ENCODE data around the gene NUDT22.

DNA sequence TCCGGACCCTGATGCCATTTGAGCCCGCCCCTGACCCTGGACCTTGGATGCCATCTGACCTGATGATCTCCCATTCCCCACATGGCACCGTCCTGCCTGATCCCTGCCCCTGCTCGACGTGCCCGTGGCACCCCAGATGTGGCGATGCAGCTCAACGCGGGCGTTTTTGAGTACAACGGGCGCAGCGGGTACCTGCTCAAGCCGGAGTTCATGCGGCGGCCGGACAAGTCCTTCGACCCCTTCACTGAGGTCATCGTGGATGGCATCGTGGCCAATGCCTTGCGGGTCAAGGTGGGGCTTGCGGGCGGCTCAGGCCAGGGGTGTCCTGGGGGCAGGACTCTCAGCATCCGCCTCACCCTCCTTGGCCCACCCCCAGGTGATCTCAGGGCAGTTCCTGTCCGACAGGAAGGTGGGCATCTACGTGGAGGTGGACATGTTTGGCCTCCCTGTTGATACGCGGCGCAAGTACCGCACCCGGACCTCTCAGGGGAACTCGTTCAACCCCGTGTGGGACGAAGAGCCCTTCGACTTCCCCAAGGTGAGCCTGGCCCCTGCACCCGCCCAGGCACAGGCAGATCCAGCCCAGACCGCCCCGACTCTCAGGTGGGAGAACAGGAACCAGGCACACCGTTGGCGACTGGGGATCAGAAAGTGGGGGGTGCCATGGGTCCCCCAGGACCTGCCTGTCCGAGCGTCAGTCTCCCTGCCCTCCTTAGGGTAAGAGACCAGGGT is 36.4 kb downstream of the NUDT22 start:
- no peak for TF ChIP-seq HDAC2 (IDR thresholded peaks at IDR 0.05; ENCODE audit: borderline replicate concordance in 1 of 2, low read depth in 2 of 2, low read length in 2 of 2)
- no peak for TF ChIP-seq RFX5 (IDR thresholded peaks at IDR 0.05; ENCODE audit: borderline replicate concordance, low read depth, low read length)
- TF ChIP-seq POLR2AphosphoS5 (IDR thresholded peaks at IDR 0.05; ENCODE audit: low read depth, low read length): no peak
- no peak for TF ChIP-seq RXRA (IDR thresholded peaks at IDR 0.05; ENCODE audit: insufficient read depth, low read depth, low read length)
- TF ChIP-seq ATF3 (IDR thresholded peaks at IDR 0.05; ENCODE audit: insufficient read depth, low read depth, low read length): no peak
- TF ChIP-seq, protein P1, sequence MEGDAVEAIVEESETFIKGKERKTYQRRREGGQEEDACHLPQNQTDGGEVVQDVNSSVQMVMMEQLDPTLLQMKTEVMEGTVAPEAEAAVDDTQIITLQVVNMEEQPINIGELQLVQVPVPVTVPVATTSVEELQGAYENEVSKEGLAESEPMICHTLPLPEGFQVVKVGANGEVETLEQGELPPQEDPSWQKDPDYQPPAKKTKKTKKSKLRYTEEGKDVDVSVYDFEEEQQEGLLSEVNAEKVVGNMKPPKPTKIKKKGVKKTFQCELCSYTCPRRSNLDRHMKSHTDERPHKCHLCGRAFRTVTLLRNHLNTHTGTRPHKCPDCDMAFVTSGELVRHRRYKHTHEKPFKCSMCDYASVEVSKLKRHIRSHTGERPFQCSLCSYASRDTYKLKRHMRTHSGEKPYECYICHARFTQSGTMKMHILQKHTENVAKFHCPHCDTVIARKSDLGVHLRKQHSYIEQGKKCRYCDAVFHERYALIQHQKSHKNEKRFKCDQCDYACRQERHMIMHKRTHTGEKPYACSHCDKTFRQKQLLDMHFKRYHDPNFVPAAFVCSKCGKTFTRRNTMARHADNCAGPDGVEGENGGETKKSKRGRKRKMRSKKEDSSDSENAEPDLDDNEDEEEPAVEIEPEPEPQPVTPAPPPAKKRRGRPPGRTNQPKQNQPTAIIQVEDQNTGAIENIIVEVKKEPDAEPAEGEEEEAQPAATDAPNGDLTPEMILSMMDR (IDR thresholded peaks at IDR 0.05; ENCODE audit: control extremely low read depth in 1 of 3, insufficient read depth in 1 of 3, low read depth in 1 of 3, low read length in 3 of 3): no peak
- no peak for TF ChIP-seq JUND (IDR thresholded peaks at IDR 0.05; ENCODE audit: low read length)
- no peak for TF ChIP-seq EZH2 (IDR thresholded peaks at IDR 0.05; ENCODE audit: low read depth, low read length, severe bottlenecking)
- no peak for TF ChIP-seq POLR2A (IDR thresholded peaks at IDR 0.05; ENCODE audit: control extremely low read depth in 1 of 2, low read depth in 2 of 2, low read length in 2 of 2)
- TF ChIP-seq TAF1 (IDR thresholded peaks at IDR 0.05; ENCODE audit: low read depth, low read length): no peak
- TF ChIP-seq CREB1 (IDR thresholded peaks at IDR 0.05): no peak
- TF ChIP-seq ZNF274 (IDR thresholded peaks at IDR 0.05; ENCODE audit: borderline replicate concordance, extremely low read depth, low read length): no peak

Data from H1 (cell line).